Nasal cavity respiratory epithelium epithelial cell of viscerocranial mucosa (primary cell): ENCODE results near the gene AKAP5. TPM values are rescaled to one million over a fixed set of nuclear protein-coding genes. Genes with fewer than 3 reads are reported as not detected.

Source experiments
- total RNA-seq: library from RNA; depleted of rRNA; stranded (reverse); fragments of >200 nt; gene quantifications from 2 replicates; pipeline ENCODE4 v1.2.3, GENCODE V29; 2014

AKAP5 gene, protein sequence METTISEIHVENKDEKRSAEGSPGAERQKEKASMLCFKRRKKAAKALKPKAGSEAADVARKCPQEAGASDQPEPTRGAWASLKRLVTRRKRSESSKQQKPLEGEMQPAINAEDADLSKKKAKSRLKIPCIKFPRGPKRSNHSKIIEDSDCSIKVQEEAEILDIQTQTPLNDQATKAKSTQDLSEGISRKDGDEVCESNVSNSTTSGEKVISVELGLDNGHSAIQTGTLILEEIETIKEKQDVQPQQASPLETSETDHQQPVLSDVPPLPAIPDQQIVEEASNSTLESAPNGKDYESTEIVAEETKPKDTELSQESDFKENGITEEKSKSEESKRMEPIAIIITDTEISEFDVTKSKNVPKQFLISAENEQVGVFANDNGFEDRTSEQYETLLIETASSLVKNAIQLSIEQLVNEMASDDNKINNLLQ
- under 0.01 and 0.28 TPM in 2 replicates for total RNA-seq

DNA sequence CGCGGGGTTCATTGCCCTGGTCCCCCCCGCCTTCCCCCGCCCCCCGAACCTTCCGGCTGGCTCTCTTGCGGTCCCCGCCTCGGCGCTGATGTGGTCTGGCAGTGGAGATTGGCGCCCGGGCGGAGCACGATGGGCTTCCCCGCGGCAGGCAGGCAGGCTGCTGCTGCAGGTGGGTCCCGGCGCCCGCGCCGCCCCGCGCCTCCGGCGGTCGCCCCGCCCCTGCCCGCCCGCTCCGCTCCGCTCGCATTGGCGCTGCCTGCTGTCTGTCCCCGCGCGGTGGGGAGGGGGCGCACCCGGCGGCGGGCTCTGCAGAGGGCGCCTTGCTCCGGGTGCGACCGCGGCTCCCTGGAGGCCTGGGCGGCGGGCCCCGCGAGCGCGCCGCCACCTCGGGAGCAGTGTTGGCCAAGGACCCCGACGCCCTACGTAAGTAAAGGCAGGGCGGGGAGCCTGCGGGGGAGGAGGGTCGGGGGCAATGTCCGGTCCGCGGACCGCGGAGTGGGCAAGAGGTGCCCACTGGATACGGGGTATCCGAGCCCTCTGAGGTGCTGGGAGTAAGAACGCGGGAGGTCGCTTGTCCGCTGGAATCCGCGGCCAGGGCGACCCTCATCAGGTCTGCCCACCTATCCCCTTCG, at the start of gene AKAP5:
Gene AKAP5 (plus strand): TSS at position 309 of the 632 bp plus-strand sequence. CDS start 2,896 bp downstream, outside the sequence.

DNA sequence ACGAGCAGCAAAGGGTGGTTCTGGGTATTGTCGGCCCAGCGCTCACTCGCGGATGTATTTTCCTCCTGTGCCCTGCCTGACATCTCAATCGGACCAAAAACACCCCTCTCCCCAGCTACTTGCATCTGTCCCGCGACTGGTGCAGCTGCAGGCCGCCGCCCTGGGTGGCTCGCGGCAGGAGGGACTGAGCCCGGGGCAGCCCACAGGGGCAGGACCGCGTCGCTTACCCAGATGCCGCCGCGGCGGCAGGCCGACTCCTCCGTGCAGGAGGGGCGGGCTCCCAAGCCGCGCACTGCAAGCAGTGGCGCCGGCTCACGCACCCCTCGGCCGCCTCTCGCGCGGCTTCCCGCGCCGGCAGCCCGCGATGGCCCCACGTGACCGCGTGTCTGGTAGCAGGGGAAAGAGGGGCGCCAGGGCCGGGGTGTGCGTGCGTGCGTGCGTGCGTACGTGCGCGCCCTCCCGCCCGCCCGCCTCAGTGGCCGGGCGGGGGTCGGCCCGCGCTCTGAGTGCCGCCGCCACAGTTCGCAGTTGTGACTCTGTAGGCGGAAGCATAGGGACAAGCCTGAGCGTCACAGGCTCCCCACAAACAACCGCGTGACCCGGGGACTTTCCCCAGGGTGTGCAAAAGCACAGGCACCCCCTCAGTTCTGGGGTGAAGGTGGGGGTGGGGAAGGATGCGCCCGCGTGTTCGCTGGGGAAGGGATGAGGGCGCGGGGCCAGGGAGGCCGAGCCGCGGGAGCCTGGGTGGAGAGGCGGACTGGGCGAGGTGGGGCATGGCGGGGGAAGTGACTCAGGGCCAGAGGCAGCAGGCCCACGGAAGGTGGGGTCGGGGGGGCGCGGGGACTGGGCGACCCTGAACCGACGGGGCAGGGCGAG, 38.4 kb downstream of the AKAP5 start, which contains the start of gene ZBTB25:
Gene ZBTB25 (minus strand): TSS at position 405 of the 876 bp plus-strand sequence. CDS start 13,305 bp downstream, outside the sequence.

DNA sequence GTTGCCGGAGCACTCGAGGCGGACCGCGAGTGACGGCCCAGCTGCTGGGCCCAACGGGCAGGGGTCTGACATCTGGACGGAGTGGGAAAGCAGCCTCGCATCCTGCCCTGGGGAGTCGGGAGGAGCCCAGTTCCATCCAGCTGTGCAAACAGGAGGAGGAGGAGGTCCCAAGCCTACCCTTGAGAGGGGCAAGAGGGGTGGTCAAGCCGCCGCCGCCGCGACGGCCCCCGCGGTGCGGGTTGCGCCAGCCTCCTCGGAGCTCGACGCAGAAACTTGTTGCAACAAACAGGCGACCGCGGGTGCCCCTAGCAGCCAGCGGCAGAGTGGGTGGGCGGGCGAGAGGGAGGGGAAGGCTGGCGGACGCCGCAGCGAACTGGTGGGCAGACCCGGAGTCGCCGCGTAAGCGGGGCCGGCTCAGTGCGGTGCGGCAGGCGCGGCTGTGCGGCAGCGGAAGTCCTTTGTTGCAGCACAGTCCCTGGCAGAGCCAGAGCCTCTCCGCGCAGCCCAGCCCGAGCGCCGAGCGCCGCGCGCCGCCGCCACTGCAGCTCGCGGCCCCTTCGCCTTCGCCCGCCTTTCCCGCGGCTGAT, 39.1 kb downstream of the AKAP5 start, which contains the start of gene ZBTB1:
Gene ZBTB1 (plus strand): TSS at position 461 of the 587 bp plus-strand sequence. CDS start 16,735 bp downstream, outside the sequence.

Other genes with a start within 250 kb of the AKAP5 start
- gene ESR2, start 171.1 kb upstream of the AKAP5 start, total RNA-seq, result under 0.01 and 0.07 TPM in 2 replicates
- gene MTHFD1, start 77.1 kb upstream of the AKAP5 start, total RNA-seq, result 38.3 and 54.5 TPM in 2 replicates
- gene ZBTB25, start 38.3 kb downstream of the AKAP5 start, total RNA-seq, result 6.2 and 8.3 TPM in 2 replicates
- 40.7 and 64.4 TPM in 2 replicates for gene ZBTB1, start 39.3 kb downstream of the AKAP5 start, total RNA-seq
- gene HSPA2, start 75.2 kb downstream of the AKAP5 start, total RNA-seq, result 3.3 and 10.3 TPM in 2 replicates
- gene PPP1R36, start 84.5 kb downstream of the AKAP5 start, total RNA-seq, result 0.34 and 0.50 TPM in 2 replicates
- gene PLEKHG3, start 238.9 kb downstream of the AKAP5 start, total RNA-seq, result 35.5 and 105 TPM in 2 replicates